ENCODE results near the gene PCSK4. TPM values are rescaled to one million over a fixed set of nuclear protein-coding genes. Genes with fewer than 3 reads are reported as not detected.

PCSK4 gene
- polyA plus RNA-seq, 1 donor (not counting 4 experiments of a cell fraction or from before 2014, with no cell fraction given): 0.25 TPM

GRCh38 chr19:1433119-1434039 lies 56.8 kb downstream of the PCSK4 start:
- Histone ChIP-seq H4K20me1 (ENCODE audit: control insufficient read depth, extremely low read depth, insufficient read depth, low read length) (no peaks in the 10 kb centered on the region), H2AFZ (ENCODE audit: control insufficient read depth, low read length) (no peak overlapping the region), H3K27me3 (ENCODE audit: control insufficient read depth, extremely low read depth, insufficient read depth, low read length) (no peaks in the 10 kb centered on the region), H3K9me1 (ENCODE audit: control insufficient read depth, extremely low read depth, insufficient read depth, low read length) (no peaks in the 10 kb centered on the region), H3K9me3 (ENCODE audit: control insufficient read depth, low read depth, low read length) (no peaks in the 10 kb centered on the region), H3K4me2 (ENCODE audit: control insufficient read depth, extremely low read depth, insufficient read depth, low read depth, low read length) (no peak overlapping the region), H3K36me3 (ENCODE audit: control insufficient read depth in 2 of 2, extremely low read depth in 1 of 2, insufficient read depth in 2 of 2, low read length in 2 of 2) (peaks cover 32 to 38% of the 10 kb centered on the region in 2 experiments), H3K27ac (ENCODE audit: control insufficient read depth, insufficient read depth, low read length) (no peak overlapping the region), H3K9ac (ENCODE audit: control insufficient read depth, extremely low read depth, insufficient read depth, low read length) (no peak overlapping the region), H3K79me2 (ENCODE audit: control insufficient read depth, insufficient read depth, low read length) (peaks cover 21% of the 10 kb centered on the region), H3K4me1 (ENCODE audit: control insufficient read depth, extremely low read depth, insufficient read depth, low read length) (no peaks in the 10 kb centered on the region), H3K4me3 (ENCODE audit: control insufficient read depth in 2 of 3, extremely low read depth in 1 of 3, insufficient read depth in 2 of 3, low read depth in 1 of 3, low read length in 3 of 3) (no peak overlapping the region)
- TF ChIP-seq CTCF (optimal IDR thresholded peaks at IDR 0.05 in 1 of 3, IDR thresholded peaks at IDR 0.05 in 1 of 3, conservative IDR thresholded peaks at IDR 0.05 in 1 of 3; ENCODE audit: extremely low read depth in 1 of 3, insufficient read depth in 2 of 3, low read length in 3 of 3) (no peak), EZH2 (IDR thresholded peaks at IDR 0.05; ENCODE audit: low read length) (no peak)
- no peak for FAIRE-seq
- no peak for DNase-seq (ENCODE audit: low read depth, low spot score)
- dilution Hi-C loops (cut with MboI; ENCODE audit: extremely low pct_ligation_motif_present, low sequenced_read_pairs): no loop called here

- Histone ChIP-seq H4K20me1 (ENCODE audit: control insufficient read depth, extremely low read depth, insufficient read depth, low read length) (no peaks in the 10 kb centered on the region), H3K4me1 (ENCODE audit: control insufficient read depth, extremely low read depth, insufficient read depth, low read length) (no peaks in the 10 kb centered on the region), H3K4me3 (ENCODE audit: control insufficient read depth in 2 of 3, extremely low read depth in 1 of 3, insufficient read depth in 2 of 3, low read depth in 1 of 3, low read length in 3 of 3) (no peak overlapping the region), H3K9ac (ENCODE audit: control insufficient read depth, extremely low read depth, insufficient read depth, low read length) (no peak overlapping the region), H3K9me1 (ENCODE audit: control insufficient read depth, extremely low read depth, insufficient read depth, low read length) (no peaks in the 10 kb centered on the region), H3K27me3 (ENCODE audit: control insufficient read depth, extremely low read depth, insufficient read depth, low read length) (no peaks in the 10 kb centered on the region), H3K79me2 (ENCODE audit: control insufficient read depth, insufficient read depth, low read length) (peaks cover 22% of the 10 kb centered on the region), H3K9me3 (ENCODE audit: control insufficient read depth, low read depth, low read length) (no peaks in the 10 kb centered on the region), H3K4me2 (ENCODE audit: control insufficient read depth, extremely low read depth, insufficient read depth, low read depth, low read length) (no peak overlapping the region), H2AFZ (ENCODE audit: control insufficient read depth, low read length) (no peak overlapping the region), H3K36me3 (ENCODE audit: control insufficient read depth in 2 of 2, extremely low read depth in 1 of 2, insufficient read depth in 2 of 2, low read length in 2 of 2) (peaks cover 35 to 45% of the 10 kb centered on the region in 2 experiments), H3K27ac (ENCODE audit: control insufficient read depth, insufficient read depth, low read length) (no peak overlapping the region)
- DNase-seq (ENCODE audit: low read depth, low spot score): no peak
- dilution Hi-C loops (cut with MboI; ENCODE audit: extremely low pct_ligation_motif_present, low sequenced_read_pairs): no loop called here
- TF ChIP-seq CTCF (optimal IDR thresholded peaks at IDR 0.05 in 1 of 3, IDR thresholded peaks at IDR 0.05 in 1 of 3, conservative IDR thresholded peaks at IDR 0.05 in 1 of 3; ENCODE audit: extremely low read depth in 1 of 3, insufficient read depth in 2 of 3, low read length in 3 of 3): no peak
- no peak for FAIRE-seq
Observed at GRCh38 chr19:1432507-1432887, 57.7 kb downstream of the PCSK4 start.
